ENCODE measurements around the gene SERPINA1. TPM values are rescaled to one million over a fixed set of nuclear protein-coding genes. Genes with fewer than 3 reads are reported as not detected.

The SERPINA1 gene
- total and polyA plus RNA-seq, 2 of the 13 experiments (the other 11 are each of a cell fraction or from before 2014, with no cell fraction given), result 3,266 to 11,015 TPM

DNA sequence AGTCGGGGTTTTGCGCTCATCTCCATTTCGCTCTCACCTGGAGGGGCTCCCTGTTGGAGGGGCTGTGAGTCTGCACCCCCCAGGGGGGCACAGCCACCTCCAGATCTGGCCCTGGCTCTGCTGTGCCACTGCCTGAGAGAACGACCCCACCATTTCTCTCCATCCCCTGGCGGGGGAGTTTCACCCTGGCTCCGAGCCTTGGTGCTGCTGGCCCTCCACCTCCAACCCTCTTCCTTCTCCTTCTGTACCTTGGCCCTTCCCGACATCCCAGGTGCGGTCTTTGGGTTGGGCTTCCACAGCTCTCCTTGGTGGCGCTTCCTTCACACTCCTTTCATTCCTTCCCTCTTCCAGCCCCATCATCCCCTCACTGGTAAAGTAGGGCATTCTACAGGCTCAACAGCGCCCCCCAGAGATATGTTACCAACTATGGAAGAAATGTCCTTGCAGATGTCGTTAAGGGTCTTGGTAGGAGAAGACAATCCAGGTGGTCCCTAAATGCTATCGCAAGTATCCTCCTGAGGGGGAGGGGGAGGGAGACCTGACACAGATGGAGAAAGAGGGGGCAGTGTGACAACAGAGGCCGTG lies 16.3 kb downstream of the SERPINA1 start:
- Histone ChIP-seq H3K79me2 (ENCODE audit: insufficient read depth, low read length) (no peaks in the 10 kb centered on the region), H3K4me3 (replicated peaks in 1 of 3; ENCODE audit: insufficient read depth in 1 of 3, low read depth in 2 of 3, low read length in 3 of 3) (no peak overlapping the region), H3K27ac (ENCODE audit: extremely low read length, insufficient read depth, low read length) (no peak overlapping the region), H3K4me2 (ENCODE audit: low read depth, low read length) (no peak overlapping the region), H2AFZ (ENCODE audit: low read length) (no peak overlapping the region), H3K9ac (ENCODE audit: insufficient read depth, low read depth, low read length) (no peak overlapping the region), H3K27me3 (ENCODE audit: control insufficient read depth in 1 of 2, insufficient read depth in 2 of 2, low read length in 2 of 2) (no peaks in the 10 kb centered on the region), H4K20me1 (ENCODE audit: insufficient read depth, low read length) (peaks cover 4% of the 10 kb centered on the region), H3K36me3 (replicated peaks in 1 of 2; ENCODE audit: control insufficient read depth in 1 of 2, insufficient read depth in 2 of 2, low read length in 2 of 2) (no peaks in the 10 kb centered on the region), H3K4me1 (ENCODE audit: insufficient read depth, low read length) (peaks cover 100% of the 10 kb centered on the region), H3K9me3 (ENCODE audit: low read length) (no peaks in the 10 kb centered on the region)
- DNase-seq (ENCODE audit: low spot score) (no peak), ATAC-seq (no peak), FAIRE-seq (no peak)
- in situ Hi-C loops (cut with HindIII; ENCODE audit: extremely low pct_ligation_motif_present, low pct_unique_long_range_greater_than_20kb) (no loop called here), intact Hi-C loops (cut with micrococcal nuclease; ENCODE audit: unreplicated experiment) (loop anchor here (10.0 kb wide), 1 partner anchor 237 kb away; no protein-coding TSS in a partner anchor)
- BruUV-seq (replicated peaks), result no TSS peak
- ChIA-PET POLR2A (interaction anchor here (0.7 to 2.0 kb wide), 3 partner anchors 9 to 32 kb away, joined by 3 to 14 read pairs (median 4); no protein-coding TSS in a partner anchor), CTCF (ENCODE audit: low intra/inter-chr PET ratio, low total read pairs) (no interaction called here)
- WGBS (ENCODE audit: low lambda C conversion rate), result 78% methylated on average over 13 of the region's 13 CpGs
- TF ChIP-seq TEAD3 (CRISPR knock-in tag; optimal IDR thresholded peaks at IDR 0.05; ENCODE audit: borderline replicate concordance) (peak; percentile 20), ZNF12 (CRISPR knock-in tag; IDR thresholded peaks at IDR 0.05) (no peak), STAG1 (CRISPR knock-in tag; IDR thresholded peaks at IDR 0.05) (peak; percentile 66), SMC3 (IDR thresholded peaks at IDR 0.05; ENCODE audit: low read length) (0 out of 2 replicates have a peak, but pooled peaks have one; percentile 28), IKZF4 (CRISPR knock-in tag; IDR thresholded peaks at IDR 0.05; ENCODE audit: borderline replicate concordance, low read depth, not compliant biosample characterization) (no peak), NCOR1 (IDR thresholded peaks at IDR 0.05; ENCODE audit: borderline replicate concordance, low read length) (no peak), HOXA9 (CRISPR knock-in tag; IDR thresholded peaks at IDR 0.05; ENCODE audit: borderline replicate concordance) (no peak), JUNB (CRISPR knock-in tag; IDR thresholded peaks at IDR 0.05; ENCODE audit: borderline replicate concordance) (no peak), ZBTB38 (CRISPR knock-in tag; IDR thresholded peaks at IDR 0.05) (peak; percentile 48; the same call in 1 of the 2 replicates), CTCF (CRISPR knock-in tag; IDR thresholded peaks at IDR 0.05) (peak; percentile 70), ZNF350 (CRISPR knock-in tag; IDR thresholded peaks at IDR 0.05; ENCODE audit: borderline replicate concordance, low read depth) (0 out of 2 replicates have a peak, but pooled peaks have one; percentile 35), KLF6 (CRISPR knock-in tag; IDR thresholded peaks at IDR 0.05) (no peak)
- TF ChIP-seq, protein P1, sequence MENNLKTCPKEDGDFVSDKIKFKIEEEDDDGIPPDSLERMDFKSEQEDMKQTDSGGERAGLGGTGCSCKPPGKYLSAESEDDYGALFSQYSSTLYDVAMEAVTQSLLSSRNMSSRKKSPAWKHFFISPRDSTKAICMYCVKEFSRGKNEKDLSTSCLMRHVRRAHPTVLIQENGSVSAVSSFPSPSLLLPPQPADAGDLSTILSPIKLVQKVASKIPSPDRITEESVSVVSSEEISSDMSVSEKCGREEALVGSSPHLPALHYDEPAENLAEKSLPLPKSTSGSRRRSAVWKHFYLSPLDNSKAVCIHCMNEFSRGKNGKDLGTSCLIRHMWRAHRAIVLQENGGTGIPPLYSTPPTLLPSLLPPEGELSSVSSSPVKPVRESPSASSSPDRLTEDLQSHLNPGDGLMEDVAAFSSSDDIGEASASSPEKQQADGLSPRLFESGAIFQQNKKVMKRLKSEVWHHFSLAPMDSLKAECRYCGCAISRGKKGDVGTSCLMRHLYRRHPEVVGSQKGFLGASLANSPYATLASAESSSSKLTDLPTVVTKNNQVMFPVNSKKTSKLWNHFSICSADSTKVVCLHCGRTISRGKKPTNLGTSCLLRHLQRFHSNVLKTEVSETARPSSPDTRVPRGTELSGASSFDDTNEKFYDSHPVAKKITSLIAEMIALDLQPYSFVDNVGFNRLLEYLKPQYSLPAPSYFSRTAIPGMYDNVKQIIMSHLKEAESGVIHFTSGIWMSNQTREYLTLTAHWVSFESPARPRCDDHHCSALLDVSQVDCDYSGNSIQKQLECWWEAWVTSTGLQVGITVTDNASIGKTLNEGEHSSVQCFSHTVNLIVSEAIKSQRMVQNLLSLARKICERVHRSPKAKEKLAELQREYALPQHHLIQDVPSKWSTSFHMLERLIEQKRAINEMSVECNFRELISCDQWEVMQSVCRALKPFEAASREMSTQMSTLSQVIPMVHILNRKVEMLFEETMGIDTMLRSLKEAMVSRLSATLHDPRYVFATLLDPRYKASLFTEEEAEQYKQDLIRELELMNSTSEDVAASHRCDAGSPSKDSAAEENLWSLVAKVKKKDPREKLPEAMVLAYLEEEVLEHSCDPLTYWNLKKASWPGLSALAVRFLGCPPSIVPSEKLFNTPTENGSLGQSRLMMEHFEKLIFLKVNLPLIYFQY (CRISPR knock-in tag; IDR thresholded peaks at IDR 0.05; ENCODE audit: borderline replicate concordance), result no peak
- TF ChIP-seq, protein P2, sequence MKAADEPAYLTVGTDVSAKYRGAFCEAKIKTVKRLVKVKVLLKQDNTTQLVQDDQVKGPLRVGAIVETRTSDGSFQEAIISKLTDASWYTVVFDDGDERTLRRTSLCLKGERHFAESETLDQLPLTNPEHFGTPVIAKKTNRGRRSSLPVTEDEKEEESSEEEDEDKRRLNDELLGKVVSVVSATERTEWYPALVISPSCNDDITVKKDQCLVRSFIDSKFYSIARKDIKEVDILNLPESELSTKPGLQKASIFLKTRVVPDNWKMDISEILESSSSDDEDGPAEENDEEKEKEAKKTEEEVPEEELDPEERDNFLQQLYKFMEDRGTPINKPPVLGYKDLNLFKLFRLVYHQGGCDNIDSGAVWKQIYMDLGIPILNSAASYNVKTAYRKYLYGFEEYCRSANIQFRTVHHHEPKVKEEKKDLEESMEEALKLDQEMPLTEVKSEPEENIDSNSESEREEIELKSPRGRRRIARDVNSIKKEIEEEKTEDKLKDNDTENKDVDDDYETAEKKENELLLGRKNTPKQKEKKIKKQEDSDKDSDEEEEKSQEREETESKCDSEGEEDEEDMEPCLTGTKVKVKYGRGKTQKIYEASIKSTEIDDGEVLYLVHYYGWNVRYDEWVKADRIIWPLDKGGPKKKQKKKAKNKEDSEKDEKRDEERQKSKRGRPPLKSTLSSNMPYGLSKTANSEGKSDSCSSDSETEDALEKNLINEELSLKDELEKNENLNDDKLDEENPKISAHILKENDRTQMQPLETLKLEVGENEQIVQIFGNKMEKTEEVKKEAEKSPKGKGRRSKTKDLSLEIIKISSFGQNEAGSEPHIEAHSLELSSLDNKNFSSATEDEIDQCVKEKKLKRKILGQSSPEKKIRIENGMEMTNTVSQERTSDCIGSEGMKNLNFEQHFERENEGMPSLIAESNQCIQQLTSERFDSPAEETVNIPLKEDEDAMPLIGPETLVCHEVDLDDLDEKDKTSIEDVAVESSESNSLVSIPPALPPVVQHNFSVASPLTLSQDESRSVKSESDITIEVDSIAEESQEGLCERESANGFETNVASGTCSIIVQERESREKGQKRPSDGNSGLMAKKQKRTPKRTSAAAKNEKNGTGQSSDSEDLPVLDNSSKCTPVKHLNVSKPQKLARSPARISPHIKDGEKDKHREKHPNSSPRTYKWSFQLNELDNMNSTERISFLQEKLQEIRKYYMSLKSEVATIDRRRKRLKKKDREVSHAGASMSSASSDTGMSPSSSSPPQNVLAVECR (CRISPR knock-in tag; IDR thresholded peaks at IDR 0.05; ENCODE audit: borderline replicate concordance), result peak; percentile 38; the same call in 1 of the 2 replicates
